Measurements from ENCODE around the gene OTOG. TPM values are rescaled to one million over a fixed set of nuclear protein-coding genes. Genes with fewer than 3 reads are reported as not detected.

Gene OTOG
- total and polyA plus RNA-seq, 12 donors, result not detected

GRCh38 chr11:17552392-17553248 is 5.6 kb downstream of the OTOG start:
- Histone ChIP-seq H3K4me3 (no peak overlapping the region), H3K27me3 (peaks cover 7% of the 10 kb centered on the region), H3K9me3 (replicated peaks in 1 of 3) (no peaks in the 10 kb centered on the region), H3K4me1 (replicated peaks in 1 of 2) (no peaks in the 10 kb centered on the region), H3K36me3 (replicated peaks in 1 of 2) (no peaks in the 10 kb centered on the region), H3K27ac (no peak overlapping the region)
- WGBS, 4 donors, result 75 to 88% (median 86%) methylated on average over 7 to 10 of the region's 10 CpGs
- DNase-seq, result no peak
- intact Hi-C loops (cut with DNase I), result no loop called here
- TF ChIP-seq POLR2A (IDR thresholded peaks at IDR 0.05) (no peak), CTCF (IDR thresholded peaks at IDR 0.05) (no peak)

GRCh38 chr11:17553249-17553546 is 6.1 kb downstream of the OTOG start:
- Histone ChIP-seq H3K27ac (no peak overlapping the region), H3K27me3 (peaks cover 3% of the 10 kb centered on the region), H3K36me3 (replicated peaks in 1 of 2) (no peaks in the 10 kb centered on the region), H3K9me3 (replicated peaks in 1 of 3) (no peaks in the 10 kb centered on the region), H3K4me1 (replicated peaks in 1 of 2) (no peaks in the 10 kb centered on the region), H3K4me3 (no peak overlapping the region)
- intact Hi-C loops (cut with DNase I), result no loop called here
- no peak for TF ChIP-seq CTCF (IDR thresholded peaks at IDR 0.05)
- no peak for TF ChIP-seq POLR2A (IDR thresholded peaks at IDR 0.05)
- 76 to 94% (median 82%) methylated on average over 3 to 7 of the region's 7 CpGs for WGBS, 4 donors
- DNase-seq, result no peak

GRCh38 chr11:17554487-17554886 is 7.4 kb downstream of the OTOG start:
- Histone ChIP-seq H3K27ac (no peak overlapping the region), H3K4me3 (no peak overlapping the region), H3K9me3 (replicated peaks in 1 of 3) (no peaks in the 10 kb centered on the region), H3K36me3 (replicated peaks in 1 of 2) (no peaks in the 10 kb centered on the region), H3K27me3 (peaks cover 3% of the 10 kb centered on the region), H3K4me1 (replicated peaks in 1 of 2) (no peaks in the 10 kb centered on the region)
- intact Hi-C loops (cut with DNase I), result no loop called here
- 89 to 92% (median 91%) methylated on average over 4 of the region's 4 CpGs for WGBS, 4 donors
- TF ChIP-seq POLR2A (IDR thresholded peaks at IDR 0.05), result no peak
- TF ChIP-seq CTCF (IDR thresholded peaks at IDR 0.05), result no peak
- DNase-seq, result no peak

GRCh38 chr11:17556999-17557398 is 9.9 kb downstream of the OTOG start:
- intact Hi-C loops (cut with DNase I), result no loop called here
- TF ChIP-seq POLR2A (IDR thresholded peaks at IDR 0.05) (no peak), CTCF (IDR thresholded peaks at IDR 0.05) (no peak)
- Histone ChIP-seq H3K4me3 (no peak overlapping the region), H3K27me3 (peaks cover 3% of the 10 kb centered on the region), H3K36me3 (replicated peaks in 1 of 2) (no peaks in the 10 kb centered on the region), H3K9me3 (replicated peaks in 1 of 3) (no peaks in the 10 kb centered on the region), H3K4me1 (replicated peaks in 1 of 2) (no peaks in the 10 kb centered on the region), H3K27ac (no peak overlapping the region)
- no peak for DNase-seq
- WGBS, 4 donors, result 85 to 94% (median 87%) methylated on average over 4 to 8 of the region's 8 CpGs
